GM08714 (cell line): ENCODE data around the gene CFB.
A peak's percentile ranks its signal among the peaks of the same experiment; 100 is the strongest.
"Not testable (repeated sequence)": the region's sequence is repeated elsewhere in the genome, so short reads cannot be mapped to it uniquely, and the experiment has no call there.

Experiments
- H3K4me3 ChIP-seq: fragments of 200-500 bp; sonication (Bioruptor generic); 2 replicates; pipeline ENCODE4 v1.5.1; 2014; ENCODE audit warnings: mild to moderate bottlenecking, low read length, inconsistent platforms
- ZNF274 ChIP-seq: IDR thresholded peaks from 2 replicates; pipeline ENCODE4 v1.6.1; 2012; ENCODE audit warnings: mild to moderate bottlenecking, low read depth, low read length

CFB gene

DNA sequence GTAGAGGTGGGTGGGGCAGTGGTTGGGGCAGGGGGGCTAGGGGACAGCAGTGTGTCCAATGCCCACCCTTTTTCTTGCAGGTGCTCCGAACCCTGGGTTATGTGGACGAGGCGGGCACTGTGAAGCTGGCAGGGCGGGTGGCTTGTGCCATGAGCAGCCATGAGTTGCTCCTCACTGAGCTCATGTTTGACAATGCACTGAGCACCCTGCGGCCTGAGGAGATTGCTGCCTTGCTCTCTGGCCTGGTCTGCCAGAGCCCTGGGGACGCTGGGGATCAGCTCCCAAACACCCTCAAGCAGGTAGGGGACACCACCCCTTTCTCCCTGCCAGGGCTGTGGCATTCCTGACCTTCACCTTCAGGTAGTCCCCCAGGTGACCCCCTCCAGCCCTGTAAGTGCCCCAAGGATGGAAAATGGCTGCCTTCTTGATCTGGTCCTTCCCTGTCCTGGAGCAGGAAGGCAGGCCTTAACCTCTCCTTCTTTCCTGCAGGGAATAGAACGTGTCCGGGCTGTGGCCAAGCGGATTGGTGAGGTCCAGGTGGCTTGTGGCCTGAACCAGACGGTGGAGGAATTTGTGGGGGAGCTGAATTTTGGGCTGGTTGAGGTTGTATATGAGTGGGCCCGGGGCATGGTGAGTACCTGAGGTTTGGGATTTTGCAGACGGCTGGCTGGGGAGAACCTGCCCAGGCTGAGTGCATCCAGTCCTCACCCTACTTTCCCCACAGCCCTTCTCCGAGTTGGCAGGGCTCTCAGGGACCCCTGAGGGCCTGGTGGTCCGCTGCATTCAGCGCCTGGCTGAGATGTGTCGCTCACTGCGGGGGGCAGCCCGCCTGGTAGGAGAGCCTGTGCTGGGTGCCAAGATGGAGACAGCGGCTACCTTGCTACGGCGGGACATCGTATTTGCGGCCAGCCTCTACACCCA is 23.2 kb downstream of the CFB start:
- H3K4me3 ChIP-seq: no peak overlapping the region
- no peak for TF ChIP-seq ZNF274

DNA sequence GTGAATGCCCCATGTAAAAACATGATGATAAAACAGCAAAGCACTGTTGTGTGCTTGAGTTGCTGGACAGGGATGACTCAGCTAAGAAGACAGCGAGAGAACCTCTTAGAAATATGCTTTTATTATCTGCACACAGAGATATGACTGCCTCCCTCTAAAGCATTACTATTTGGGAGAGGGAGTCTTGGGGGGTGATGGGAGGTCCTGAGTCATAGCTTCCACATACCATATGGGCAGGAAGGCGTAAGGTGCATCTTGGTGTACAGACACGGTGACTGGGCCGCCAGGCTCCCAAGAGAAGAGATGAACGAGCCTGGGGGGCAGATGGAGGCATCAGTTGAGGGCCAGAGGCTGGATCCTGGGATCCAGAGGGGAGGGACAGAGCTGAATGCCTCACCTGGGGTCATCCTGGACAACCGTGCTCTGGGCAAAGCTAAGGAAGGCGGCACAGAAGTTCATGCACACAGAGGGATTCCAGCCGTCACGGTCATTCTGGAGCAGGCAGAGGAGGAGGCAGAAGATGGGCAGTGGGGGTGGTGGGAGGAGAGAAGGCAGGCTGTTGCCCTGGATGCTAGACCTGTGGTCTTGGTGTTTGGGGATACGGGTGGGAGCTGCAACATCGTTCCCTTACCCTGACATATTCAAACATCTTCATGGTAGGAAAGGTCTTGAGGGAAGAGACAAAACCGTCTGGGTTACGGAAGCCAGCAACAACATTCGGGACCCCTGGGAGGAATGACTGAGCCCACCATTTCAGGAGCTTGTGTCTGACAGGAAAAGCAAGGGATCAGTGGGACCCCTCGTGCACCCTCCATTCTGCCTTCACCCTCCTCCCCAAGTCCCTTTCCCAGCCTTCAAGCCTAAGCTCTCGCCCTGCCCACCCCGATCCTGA is 24.1 kb downstream of the CFB start:
- TF ChIP-seq ZNF274: no peak
- H3K4me3 ChIP-seq: no peak overlapping the region; the same call in 1 of the 2 replicates

DNA sequence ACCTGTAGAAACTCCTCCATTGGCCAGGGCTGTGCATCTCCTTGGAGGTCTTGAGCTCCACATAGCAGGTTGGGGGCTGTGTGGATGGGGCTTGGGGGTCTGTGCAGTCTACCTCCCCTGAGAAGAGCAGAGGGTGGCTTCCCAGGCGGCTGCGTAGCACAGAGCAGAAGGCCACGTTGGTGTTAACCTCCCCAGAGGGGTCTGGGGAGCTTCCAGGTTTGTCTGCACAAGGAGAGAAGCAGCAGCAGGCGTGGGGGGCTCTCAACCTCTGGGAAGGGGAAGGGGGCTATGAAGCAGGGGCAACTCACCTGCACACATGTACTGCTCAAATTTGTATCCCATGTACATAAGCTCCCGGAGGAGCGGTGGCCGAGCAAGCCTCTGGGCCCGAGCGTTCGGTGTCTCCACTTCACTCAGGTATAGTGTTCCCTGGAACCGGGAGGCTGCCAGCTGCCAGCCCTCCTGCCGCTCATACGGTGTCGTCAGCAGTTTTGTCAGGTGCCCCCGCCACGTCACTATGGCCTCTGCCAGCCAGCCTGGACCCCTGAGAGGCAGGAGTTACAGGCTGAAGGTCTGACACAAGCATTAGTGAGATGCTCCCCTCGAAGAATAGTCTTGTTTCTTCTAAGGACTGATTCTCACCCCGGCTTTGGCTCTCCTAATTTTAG is 24.8 kb downstream of the CFB start:
- peak overlapping the region; percentile 83 for H3K4me3 ChIP-seq

DNA sequence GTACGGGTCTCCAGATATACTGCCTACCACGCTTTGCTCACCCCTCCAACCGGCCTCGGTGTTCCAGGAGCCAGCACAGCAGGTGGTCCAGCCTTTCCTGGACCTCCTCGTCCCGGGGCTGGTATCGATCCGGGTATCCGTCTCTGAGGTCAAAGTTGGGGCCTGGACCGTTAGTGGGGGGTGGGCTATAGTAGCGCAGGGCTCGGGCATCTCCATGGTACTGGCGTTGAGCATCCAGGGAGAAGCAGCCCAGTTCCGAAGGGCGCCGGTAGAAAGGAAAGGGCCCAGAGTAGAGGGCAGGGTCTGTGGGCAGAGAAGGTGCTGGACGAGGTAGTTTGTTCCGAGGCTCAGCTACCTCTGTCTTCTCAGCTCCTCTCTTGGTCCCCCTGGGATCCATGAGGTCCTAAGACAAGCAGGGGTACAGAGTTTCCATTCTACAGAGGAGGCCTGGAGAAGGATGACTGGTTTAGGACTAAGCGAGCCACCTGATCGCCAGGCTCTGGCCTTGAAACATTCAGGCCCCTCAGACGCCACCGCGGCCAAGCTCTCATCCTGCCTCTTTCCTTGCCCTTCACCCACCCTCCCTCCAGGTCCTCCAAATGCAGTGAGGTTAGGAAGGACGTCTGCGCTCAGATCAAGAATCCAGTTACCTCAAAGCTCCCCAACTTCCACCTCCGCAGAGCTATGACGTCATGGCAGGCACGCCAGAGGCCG is 25.5 kb downstream of the CFB start:
- peak overlapping the region; percentile 83 for H3K4me3 ChIP-seq
- TF ChIP-seq ZNF274: no peak

More for the DNA sequence above, 24.8 kb downstream of the CFB start:
- TF ChIP-seq ZNF274: no peak

DNA sequence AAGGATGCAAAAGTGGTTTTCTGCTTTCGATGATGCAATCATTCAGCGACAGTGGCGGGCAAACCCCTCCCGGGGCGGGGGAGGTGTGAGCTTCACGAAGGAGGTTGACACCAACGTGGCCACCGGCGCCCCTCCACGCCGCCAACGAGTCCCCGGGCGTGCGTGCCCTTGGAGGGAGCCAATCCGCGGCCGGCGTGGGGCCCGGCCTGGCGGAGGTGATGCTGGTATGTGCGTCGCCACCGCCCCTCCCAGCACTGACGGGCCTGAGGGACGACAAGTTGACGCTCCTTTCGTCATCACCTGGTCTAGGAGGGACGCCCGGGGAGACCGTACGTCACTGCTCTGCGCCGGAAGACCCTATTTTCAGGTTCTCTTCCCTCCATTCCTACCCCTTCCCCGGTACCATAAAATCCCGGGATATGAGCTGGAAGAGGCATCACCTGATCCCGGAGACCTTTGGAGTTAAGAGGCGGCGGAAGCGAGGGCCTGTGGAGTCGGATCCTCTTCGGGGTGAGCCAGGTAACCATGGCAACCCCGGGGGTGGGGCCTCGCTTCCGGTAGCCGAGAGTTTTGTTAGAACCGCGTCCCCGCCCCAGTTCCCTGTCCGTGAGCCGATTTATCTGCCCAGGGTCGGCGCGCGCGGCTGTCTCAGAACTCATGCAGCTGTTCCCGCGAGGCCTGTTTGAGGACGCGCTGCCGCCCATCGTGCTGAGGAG is 26.3 kb downstream of the CFB start, which contains the start of gene DXO:
TSS of gene DXO (minus strand) at position 146 of the 716 bp plus-strand sequence. CDS start 463 bp downstream, outside the sequence.
- TF ChIP-seq ZNF274: no peak
- H3K4me3 ChIP-seq: peak within 1 kb of the TSS; percentile 83

DNA sequence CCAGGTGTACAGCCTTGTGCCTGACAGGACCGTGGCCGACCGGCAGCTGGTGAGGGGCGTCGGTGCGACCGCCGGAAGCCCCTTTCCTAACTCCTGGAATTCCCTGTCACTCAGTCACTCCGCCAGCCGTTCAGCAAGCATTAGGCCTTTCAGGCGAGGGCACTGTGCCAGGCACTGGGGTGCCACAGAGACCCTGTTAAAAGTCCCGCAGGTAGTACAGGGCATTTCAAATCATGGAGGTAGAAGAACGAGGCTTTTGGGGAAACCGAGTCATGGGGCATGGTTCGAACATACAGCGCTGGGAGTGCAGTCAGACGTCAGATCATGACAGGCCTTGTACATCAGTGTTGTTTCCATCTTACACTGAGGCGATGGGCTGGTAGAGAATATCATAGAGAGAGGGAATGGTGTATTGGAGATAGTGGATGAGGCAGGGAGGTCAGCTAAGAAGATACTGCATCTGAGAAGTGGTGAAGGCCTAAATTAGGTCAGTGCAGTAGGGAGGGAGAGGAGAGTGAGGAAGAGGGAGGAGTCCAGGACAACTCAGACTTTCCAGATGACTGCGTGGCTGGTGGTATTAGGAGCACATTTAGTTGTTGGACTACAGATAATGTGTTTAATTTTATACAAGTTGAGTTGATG is 26.9 kb downstream of the CFB start:
- TF ChIP-seq ZNF274: no peak
- peak overlapping the region; percentile 83 for H3K4me3 ChIP-seq

DNA sequence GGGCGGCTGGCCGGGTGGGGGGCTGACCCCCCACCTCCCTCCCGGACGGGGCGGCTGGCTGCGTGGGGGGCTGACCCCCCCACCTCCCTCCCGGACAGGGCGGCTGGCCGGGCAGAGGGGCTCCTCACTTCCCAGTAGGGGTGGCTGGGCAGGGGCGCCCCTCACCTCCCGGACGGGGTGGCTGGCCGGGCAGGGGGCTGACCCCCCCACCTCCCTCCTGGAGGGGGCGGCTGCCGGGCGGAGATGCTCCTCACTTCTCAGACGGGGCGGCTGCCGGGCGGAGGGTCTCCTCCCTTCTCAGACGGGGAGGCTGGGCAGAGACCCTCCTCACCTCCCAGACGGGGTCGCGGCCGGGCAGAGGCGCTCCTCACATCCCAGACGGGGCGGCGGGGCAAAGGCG is 30.2 kb downstream of the CFB start:
- not testable (repeated sequence) for H3K4me3 ChIP-seq

DNA sequence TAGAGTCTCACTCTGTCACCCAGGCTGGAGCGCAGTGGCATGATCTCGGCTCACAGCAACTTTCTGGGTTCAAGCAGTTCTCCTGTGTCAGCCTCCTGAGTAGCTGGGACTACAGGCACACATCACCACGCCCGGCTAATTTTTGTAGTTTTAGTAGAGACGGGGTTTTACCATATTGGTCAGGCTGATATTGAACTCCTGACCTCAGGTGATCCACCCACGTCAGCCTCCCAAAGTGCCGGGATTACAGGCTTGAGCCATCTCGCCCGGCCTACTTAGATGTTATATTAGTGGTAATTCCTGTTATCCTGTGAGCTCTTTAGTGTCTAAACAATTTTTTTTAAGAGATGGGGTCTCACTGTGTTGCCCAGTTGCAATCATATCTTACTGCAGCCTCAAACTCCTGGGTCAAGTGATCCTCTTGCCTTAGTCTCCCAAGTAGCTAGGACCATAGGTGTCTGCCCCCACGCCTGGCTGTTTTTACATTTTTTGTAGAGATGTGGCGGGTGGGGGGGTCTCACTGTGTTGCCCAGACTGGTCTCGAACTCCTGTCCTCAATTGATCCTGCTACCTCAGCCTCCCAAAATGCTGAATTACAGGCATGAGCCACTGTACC is 32.0 kb downstream of the CFB start:
- H3K4me3 ChIP-seq: no peak overlapping the region
- TF ChIP-seq ZNF274: no peak

DNA sequence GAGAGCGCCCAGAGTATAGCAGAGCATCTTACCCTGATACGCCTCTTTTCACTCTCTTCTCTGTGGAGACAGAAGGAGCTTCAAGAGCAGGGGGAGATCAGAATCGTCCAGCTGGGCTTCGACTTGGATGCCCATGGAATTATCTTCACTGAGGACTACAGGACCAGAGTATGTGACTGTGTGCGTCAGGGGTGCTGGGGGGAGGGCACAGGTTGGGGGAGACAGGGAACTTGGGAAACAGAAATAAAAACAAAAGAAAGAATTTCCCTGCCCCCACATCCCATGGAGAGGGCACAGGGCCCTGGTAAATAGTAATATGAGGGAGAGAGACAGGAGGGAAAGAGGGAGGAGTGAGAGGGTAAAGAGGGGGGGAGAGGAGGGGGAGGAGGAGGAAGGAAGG is 32.9 kb downstream of the CFB start:
- no peak overlapping the region for H3K4me3 ChIP-seq
- TF ChIP-seq ZNF274: no peak

DNA sequence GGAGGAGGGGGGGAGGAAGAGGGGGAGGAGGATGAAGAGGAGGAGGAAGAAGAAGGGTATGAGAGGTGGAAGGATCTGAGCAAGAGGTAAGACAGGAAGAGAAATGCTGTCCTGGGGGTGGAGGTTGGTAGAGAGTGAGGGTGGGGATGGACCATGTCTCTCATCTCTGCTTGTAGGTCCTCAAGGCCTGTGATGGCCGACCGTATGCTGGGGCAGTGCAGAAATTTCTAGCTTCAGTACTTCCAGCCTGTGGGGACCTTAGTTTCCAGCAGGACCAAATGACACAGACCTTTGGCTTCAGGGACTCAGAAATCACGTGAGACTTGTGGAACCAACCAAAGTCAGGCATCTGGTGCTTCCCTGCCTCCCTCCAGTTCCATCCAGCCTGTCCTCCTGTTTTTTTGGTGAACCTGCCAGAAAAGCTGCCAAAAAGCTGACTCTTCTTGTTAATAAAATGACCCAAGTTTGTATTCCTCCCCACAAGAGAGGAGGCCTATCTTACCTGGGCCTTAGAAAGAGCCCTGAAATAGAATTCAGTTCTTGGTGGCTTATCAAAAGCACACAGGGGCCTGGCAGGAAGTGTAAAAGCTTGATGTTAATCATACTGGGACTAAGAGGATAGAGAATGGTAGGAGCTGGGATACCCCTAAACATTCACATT is 33.5 kb downstream of the CFB start:
- TF ChIP-seq ZNF274: no peak
- no peak overlapping the region for H3K4me3 ChIP-seq

DNA sequence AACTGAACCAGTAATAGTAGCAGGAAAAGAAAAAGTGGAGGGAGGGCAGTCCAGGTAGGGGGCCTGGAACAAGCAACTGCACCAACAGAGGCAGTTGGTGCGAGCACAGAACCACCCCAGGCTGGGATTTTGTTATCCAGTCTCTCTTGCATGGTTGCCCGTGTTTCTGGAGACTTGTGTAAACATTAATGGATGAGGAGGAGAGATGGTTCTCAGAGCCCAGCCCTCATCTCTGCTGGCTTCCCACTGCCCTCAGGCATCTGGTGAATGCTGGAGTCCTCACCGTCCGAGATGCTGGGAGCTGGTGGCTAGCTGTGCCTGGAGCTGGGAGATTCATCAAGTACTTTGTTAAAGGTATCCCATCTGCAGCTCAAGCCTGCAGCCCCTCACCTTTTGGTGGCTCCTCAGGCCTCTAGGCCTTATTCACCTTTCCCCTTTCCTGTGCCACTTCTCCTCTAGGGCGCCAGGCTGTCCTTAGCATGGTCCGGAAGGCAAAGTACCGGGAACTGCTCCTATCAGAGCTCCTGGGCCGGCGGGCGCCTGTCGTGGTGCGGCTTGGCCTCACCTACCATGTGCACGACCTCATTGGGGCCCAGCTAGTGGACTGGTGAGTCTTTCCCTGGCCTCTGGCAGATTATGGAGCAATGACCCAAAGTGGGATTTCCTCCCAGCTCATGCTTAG is 34.4 kb downstream of the CFB start:
- not testable (repeated sequence) for H3K4me3 ChIP-seq

DNA sequence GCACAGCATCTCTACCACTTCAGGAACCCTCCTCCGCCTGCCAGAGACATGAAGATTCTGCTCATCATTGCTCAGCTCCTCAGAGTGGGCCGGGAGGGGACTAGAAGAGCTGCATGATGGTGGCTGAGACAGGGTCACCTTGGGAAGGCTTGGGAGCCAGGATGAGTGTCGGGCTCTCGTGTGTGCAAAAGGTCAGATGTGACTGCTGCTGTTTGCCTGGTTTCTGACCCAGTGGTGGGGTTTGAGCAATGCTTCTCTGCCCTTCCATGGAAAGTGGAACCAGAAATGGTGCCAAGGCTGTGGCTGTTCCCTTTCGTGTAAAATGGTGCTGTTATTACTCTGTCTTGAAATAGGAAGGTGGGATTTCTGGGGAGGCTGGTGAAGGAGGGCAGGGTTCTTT is 35.1 kb downstream of the CFB start:
- H3K4me3 ChIP-seq: not testable (repeated sequence)

DNA sequence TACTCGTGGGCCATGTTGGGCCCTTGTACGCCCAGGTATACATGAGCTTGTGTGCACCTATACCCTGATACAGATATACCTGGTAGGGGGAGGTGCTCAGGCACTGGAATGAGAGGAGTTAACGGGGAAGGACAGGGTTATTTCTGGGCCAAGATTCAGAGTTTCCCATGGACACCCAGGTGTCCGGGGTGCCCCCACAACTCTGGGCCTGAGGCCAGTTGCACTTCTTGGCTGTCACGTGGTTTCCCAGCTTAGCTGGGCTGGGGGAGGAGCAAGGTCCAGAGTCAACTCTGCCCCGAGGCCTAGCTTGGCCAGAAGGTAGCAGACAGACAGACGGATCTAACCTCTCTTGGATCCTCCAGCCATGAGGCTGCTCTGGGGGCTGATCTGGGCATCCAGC is 35.8 kb downstream of the CFB start, which contains the start of gene C4A:
TSS of gene C4A (plus strand) at position 314 of the 400 bp plus-strand sequence. CDS start at position 365, 51 bp downstream.
- H3K4me3 ChIP-seq: not testable (repeated sequence)

DNA sequence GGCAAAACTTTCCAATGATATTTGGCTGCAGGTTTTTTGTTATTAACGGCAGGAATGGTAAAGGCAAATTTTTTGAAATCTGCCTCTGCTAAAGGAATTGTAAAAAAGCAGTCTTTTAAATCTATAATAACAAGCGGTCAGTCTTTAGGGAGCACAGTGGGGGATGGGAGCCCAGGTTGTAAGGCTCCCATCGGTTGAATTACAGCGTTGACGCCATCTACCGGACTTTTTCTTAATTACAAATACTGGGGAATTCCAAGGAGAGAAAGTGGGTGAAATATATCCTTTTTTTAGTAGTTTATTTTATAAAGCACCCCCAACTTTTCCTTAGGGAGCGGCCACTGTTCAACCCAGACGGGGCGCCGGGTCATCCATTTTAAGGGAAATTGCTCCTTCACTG is 43.5 kb downstream of the CFB start:
- H3K4me3 ChIP-seq: not testable (repeated sequence)

DNA sequence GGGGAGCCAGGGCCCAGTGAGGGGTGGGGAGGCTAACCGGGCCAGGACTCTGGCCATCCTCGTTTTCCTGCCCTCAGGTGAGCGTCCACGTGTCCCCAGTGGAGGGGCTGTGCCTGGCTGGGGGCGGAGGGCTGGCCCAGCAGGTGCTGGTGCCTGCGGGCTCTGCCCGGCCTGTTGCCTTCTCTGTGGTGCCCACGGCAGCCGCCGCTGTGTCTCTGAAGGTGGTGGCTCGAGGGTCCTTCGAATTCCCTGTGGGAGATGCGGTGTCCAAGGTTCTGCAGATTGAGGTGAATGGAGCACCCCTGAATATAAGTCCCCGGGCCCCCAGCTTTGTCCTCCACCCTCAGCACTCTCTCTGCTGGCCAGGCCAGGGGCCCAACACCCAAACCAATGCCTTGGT is 48.5 kb downstream of the CFB start:
- H3K4me3 ChIP-seq: not testable (repeated sequence)

DNA sequence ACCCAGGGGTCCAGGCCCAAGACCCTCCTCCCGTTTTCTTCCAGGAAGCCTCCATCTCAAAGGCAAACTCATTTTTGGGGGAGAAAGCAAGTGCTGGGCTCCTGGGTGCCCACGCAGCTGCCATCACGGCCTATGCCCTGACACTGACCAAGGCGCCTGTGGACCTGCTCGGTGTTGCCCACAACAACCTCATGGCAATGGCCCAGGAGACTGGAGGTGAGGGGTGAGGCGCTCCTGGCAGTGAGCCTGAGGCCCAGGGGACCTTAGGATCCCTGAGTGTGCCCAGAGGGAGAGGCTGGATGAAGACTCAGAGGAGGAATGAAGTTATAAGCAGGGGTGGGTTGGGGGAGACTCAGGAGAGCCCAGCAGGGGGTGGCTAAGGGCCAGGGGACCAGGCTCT is 50.5 kb downstream of the CFB start:
- not testable (repeated sequence) for H3K4me3 ChIP-seq
